Chondrocyte (in vitro differentiated cells): ENCODE data around the gene SERINC2. TPM values are rescaled to one million over a fixed set of nuclear protein-coding genes. Genes with fewer than 3 reads are reported as not detected.

Source experiments
- DNase-seq: peaks from one replicate; pipeline ENCODE4 v3.0.0; 2021; ENCODE audit warnings: mixed read lengths, low spot score
- H3K27ac Mint-ChIP-seq: one replicate; pipeline ENCODE4 v1.8.0; 2021; ENCODE audit warnings: mild to moderate bottlenecking, moderate library complexity, mixed read lengths; ENCODE audit not compliant: unreplicated experiment
- H3K27me3 Mint-ChIP-seq: 2 replicates; pipeline ENCODE4 v1.8.0; 2021; ENCODE audit warnings: low read depth, mixed read lengths
- H3K36me3 Mint-ChIP-seq: 2 replicates; pipeline ENCODE4 v1.8.0; 2021; ENCODE audit warnings: low read depth, mixed read lengths
- H3K4me1 Mint-ChIP-seq: 2 replicates; pipeline ENCODE4 v1.8.0; 2021; ENCODE audit warnings: low read depth, mild to moderate bottlenecking, mixed read lengths
- H3K4me3 Mint-ChIP-seq: one replicate; pipeline ENCODE4 v1.8.0; 2021; ENCODE audit warnings: mild to moderate bottlenecking, moderate library complexity, mixed read lengths; ENCODE audit not compliant: unreplicated experiment
- H3K9me3 Mint-ChIP-seq: 2 replicates; pipeline ENCODE4 v1.8.0; 2021; ENCODE audit warnings: low read depth, mixed read lengths
- long read RNA-seq: library from polyadenylated mRNA; stranded (forward); transcript quantifications from one replicate; pipeline ENCODE4 v2.0.0, GENCODE V29; 2021
- total RNA-seq: library from RNA; stranded (reverse); gene quantifications from 3 replicates; pipeline ENCODE4 v1.2.1, GENCODE V29; 2021
- TF ChIP-seq, protein P1 (sequence below): fragments of 200-600 bp; sonication (generic); IDR thresholded peaks from 2 replicates; pipeline ENCODE4 v1.5.0; 2021; ENCODE audit warnings: antibody characterized with exemption, mild to moderate bottlenecking, moderate library complexity

SERINC2 gene
- 9.1 to 19.8 TPM (median 19.1 TPM) in 3 replicates for total RNA-seq
- long read RNA-seq, transcript SERINC2-201 (10 exons, 1,997 nt): major isoform, 30 of 36 reads
- long read RNA-seq, partial matches to known transcripts: 2 of 36 reads
- long read RNA-seq, other reads (novel, unspliced or antisense): 4 of 36 reads

DNA sequence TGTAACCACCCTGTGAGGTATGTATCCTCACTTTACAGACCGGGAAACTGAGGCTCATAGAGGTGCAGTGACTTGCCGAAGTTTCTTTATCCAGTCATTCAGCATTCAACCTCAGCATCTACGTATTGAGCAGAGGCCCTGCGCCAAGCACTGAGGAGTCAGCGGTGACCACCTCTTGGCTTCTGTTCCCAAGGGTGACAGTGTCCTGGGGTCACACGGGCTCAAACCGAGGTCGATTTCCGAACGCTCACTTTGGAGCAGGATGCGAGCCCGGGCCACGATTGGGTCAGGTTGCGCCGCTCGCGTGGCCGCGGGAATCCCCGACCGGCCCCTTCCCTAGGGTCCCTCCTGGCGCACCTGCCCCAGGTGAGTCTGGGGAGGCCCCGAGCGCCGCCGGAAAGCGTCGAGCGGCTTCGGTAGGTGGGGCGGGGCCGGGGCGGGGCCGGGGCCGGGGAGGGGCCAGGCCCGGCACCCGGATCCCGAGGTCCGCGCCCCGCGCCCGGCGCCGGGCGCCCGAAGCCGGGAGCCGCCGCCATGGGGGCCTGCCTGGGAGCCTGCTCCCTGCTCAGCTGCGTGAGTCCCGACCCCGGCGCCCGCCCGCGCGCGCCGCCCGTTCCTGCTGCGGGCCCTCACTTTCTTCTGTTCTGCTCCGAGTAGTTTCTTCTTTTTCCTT lies at the start of gene SERINC2:
TSS of gene SERINC2 (plus strand) at position 482 of the 673 bp plus-strand sequence. CDS start at position 535, 53 bp downstream.
- H3K27me3 Mint-ChIP-seq: peaks cover 21% of the 10 kb centered on the region
- no peak for DNase-seq
- H3K4me1 Mint-ChIP-seq: peaks cover 22% of the 10 kb centered on the region
- peak within 1 kb of the TSS; percentile 34 for H3K27ac Mint-ChIP-seq
- TF ChIP-seq, protein P1, sequence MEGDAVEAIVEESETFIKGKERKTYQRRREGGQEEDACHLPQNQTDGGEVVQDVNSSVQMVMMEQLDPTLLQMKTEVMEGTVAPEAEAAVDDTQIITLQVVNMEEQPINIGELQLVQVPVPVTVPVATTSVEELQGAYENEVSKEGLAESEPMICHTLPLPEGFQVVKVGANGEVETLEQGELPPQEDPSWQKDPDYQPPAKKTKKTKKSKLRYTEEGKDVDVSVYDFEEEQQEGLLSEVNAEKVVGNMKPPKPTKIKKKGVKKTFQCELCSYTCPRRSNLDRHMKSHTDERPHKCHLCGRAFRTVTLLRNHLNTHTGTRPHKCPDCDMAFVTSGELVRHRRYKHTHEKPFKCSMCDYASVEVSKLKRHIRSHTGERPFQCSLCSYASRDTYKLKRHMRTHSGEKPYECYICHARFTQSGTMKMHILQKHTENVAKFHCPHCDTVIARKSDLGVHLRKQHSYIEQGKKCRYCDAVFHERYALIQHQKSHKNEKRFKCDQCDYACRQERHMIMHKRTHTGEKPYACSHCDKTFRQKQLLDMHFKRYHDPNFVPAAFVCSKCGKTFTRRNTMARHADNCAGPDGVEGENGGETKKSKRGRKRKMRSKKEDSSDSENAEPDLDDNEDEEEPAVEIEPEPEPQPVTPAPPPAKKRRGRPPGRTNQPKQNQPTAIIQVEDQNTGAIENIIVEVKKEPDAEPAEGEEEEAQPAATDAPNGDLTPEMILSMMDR: no peak
- peak within 1 kb of the TSS; percentile 83 for H3K4me3 Mint-ChIP-seq
- H3K36me3 Mint-ChIP-seq: no peaks in the 10 kb centered on the region
- no peaks in the 10 kb centered on the region for H3K9me3 Mint-ChIP-seq

DNA sequence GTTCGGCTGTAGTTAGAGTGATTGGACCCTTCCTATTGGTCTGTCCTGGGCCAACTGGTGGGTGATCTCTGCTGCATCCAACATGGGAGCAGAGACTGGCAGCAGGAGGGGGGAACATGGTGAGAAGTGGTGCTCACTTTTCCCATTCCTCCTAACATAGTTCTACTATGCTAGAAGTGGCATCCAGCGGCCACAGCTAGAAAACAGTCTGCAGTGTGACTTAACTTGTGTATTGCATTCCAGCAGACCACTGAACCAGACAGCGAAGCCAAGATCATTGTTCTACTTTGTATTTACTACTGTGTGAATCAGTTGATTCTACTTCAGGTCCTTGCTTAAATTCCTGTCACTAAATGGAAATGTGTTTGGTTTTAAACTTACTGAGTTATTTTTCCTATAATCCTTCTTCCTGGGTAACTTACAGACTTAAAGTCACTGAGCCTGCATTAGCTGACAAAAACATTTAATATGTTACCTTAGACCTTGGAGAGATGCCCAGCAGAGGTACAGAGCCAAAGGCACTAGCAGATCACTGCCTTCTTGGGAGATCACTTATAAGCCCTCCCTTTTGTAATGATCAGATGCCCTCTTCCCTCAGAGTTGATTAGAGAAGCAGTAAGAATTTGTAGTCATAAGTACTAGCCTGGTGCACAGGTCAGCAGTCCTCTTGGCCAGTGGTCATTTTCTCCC lies 48.3 kb upstream of the SERINC2 start:
- H3K36me3 Mint-ChIP-seq: peaks cover 37% of the 10 kb centered on the region
- no peaks in the 10 kb centered on the region for H3K9me3 Mint-ChIP-seq
- no peak overlapping the region for H3K27ac Mint-ChIP-seq
- TF ChIP-seq, protein P1: no peak
- H3K4me1 Mint-ChIP-seq: peaks cover 12% of the 10 kb centered on the region
- H3K27me3 Mint-ChIP-seq: no peaks in the 10 kb centered on the region
- DNase-seq: no peak
- no peak overlapping the region for H3K4me3 Mint-ChIP-seq

DNA sequence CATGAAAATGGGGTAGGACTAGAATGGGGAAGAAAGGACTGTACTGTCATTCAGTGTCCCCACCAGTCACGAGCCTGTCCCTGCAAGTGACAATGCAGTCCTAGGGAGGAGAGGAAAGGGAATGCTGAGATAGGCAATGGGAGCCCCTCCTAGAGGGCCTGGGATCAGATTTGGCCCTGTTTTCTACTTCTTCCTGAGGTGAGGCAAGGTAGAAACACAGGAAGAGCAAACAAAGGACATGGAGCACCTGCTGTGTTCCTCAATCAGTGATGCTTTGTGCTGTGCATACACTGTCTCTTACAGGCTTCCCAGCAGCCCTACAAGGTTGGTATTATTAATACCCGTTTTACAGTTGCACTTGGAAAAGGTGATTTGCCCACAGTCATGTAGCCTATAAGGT lies 46.2 kb upstream of the SERINC2 start:
- Mint-ChIP-seq H3K27me3 (no peaks in the 10 kb centered on the region), H3K9me3 (no peaks in the 10 kb centered on the region), H3K4me1 (peaks cover 30% of the 10 kb centered on the region), H3K27ac (peak overlapping the region; percentile 22), H3K4me3 (no peak overlapping the region), H3K36me3 (peaks cover 34% of the 10 kb centered on the region)
- TF ChIP-seq, protein P1: no peak
- no peak for DNase-seq

DNA sequence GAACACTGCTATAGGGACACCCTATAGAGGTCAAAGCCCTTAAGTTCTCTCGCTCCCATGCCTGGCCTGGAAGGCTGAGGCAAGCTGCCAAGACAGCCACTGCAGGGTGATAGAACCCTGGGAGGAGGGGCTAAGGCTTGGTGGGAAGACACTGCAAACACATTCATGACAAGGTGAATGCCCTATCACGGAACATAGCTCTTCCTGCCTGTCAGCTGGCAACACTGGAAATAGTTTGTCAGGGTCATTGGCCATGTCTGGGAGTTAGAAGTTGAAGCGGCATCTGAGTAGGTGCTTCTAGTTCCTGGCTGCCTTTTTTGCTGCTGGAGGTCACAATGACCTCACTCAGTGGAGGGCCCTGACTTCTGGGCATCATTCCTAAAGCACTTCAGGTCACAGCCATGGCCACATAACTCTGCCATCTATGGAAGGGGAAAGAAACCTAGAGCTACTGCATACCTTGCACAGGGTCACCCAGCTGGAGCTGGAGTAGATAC lies 44.4 kb upstream of the SERINC2 start:
- TF ChIP-seq, protein P1: no peak
- no peaks in the 10 kb centered on the region for H3K9me3 Mint-ChIP-seq
- DNase-seq: no peak
- peaks cover 34% of the 10 kb centered on the region for H3K36me3 Mint-ChIP-seq
- H3K27me3 Mint-ChIP-seq: no peaks in the 10 kb centered on the region
- no peak overlapping the region for H3K4me3 Mint-ChIP-seq
- H3K4me1 Mint-ChIP-seq: peaks cover 46% of the 10 kb centered on the region
- no peak overlapping the region for H3K27ac Mint-ChIP-seq

DNA sequence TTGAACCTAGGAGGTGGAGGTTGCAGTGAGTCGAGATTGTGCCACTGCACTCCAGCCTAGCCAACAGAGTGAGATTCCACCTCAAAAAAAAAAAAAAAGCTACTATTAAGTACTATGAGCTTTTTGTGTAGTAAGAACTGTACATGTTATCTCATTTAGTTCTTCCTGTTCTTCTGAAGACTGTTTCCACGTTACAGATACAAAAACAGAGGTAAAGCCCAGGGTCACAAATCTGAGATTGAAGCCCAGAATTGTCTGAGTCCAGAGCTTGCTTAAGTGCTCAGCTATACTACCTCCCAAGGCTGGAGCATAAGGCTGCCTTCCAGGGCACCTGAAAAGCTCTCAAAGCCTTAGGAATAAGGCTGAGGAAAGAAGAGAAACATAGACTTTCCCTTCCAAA lies 43.0 kb upstream of the SERINC2 start:
- no peak for DNase-seq
- Mint-ChIP-seq H3K4me3 (no peak overlapping the region), H3K4me1 (peaks cover 60% of the 10 kb centered on the region), H3K9me3 (no peaks in the 10 kb centered on the region), H3K27me3 (no peaks in the 10 kb centered on the region), H3K36me3 (peaks cover 25% of the 10 kb centered on the region), H3K27ac (no peak overlapping the region)
- TF ChIP-seq, protein P1: no peak
